OCI-LY7 (cell line): Measurements from ENCODE around the gene PIK3R3. TPM values are rescaled to one million over a fixed set of nuclear protein-coding genes. Genes with fewer than 3 reads are reported as not detected.

Source experiments
- BruUV-seq: library from RNA; stranded (reverse); fragments of 400-500 nt; replicated peaks from 2 replicates; lab custom pipeline; 2021; lab: Mats Ljungman, UMichigan
- CTCF ChIA-PET: fragments of 300-600 bp; sonication (Branson Sonifier 250); formaldehyde crosslinking; loops from one replicate; lab custom pipeline; 2022; ENCODE audit warnings: antibody characterized with exemption; ENCODE audit not compliant: unreplicated experiment; lab: Charles Lee
- POLR2A ChIA-PET: fragments of 300-600 bp; sonication (Branson Sonifier 250); formaldehyde crosslinking; loops from one replicate; lab custom pipeline; 2022; ENCODE audit warnings: antibody characterized with exemption; lab: Charles Lee
- DNase-seq: peaks from one replicate; pipeline ENCODE4 v3.0.0-alpha.2; 2015; ENCODE audit warnings: low spot score
- H2AFZ ChIP-seq: fragments of 200-600 bp; sonication (generic), shearing (Covaris generic); 2 replicates; pipeline ENCODE4 v1.6.1; 2014; ENCODE audit warnings: mild to moderate bottlenecking, antibody characterized with exemption, low read length, moderate library complexity
- H3K27ac ChIP-seq: fragments of 200-600 bp; sonication (generic); 2 replicates; pipeline ENCODE4 v1.5.1; 2014; ENCODE audit warnings: mixed run types, low read depth, mild to moderate bottlenecking, moderate library complexity, low read length, inconsistent platforms; ENCODE audit not compliant: poor library complexity, severe bottlenecking
- H3K36me3 ChIP-seq: fragments of 200-600 bp; sonication (generic); 2 replicates; pipeline ENCODE4 v1.6.1; 2014; ENCODE audit warnings: mild to moderate bottlenecking, antibody characterized with exemption, low read length, moderate library complexity, mixed read lengths; ENCODE audit not compliant: insufficient read depth
- H3K4me1 ChIP-seq: fragments of 200-600 bp; sonication (generic); 2 replicates; pipeline ENCODE4 v1.5.1; 2014; ENCODE audit warnings: mild to moderate bottlenecking, low read length; ENCODE audit not compliant: insufficient read depth, poor library complexity, severe bottlenecking
- H3K4me2 ChIP-seq: fragments of 200-600 bp; sonication (generic); 2 replicates; pipeline ENCODE4 v1.6.1; 2014; ENCODE audit warnings: mild to moderate bottlenecking, low read length
- H3K4me3 ChIP-seq: fragments of 200-600 bp; sonication (generic); 2 replicates; pipeline ENCODE4 v1.5.1; 2014; ENCODE audit warnings: mild to moderate bottlenecking, low read depth, low read length; ENCODE audit not compliant: poor library complexity, severe bottlenecking
- H3K79me2 ChIP-seq: fragments of 200-600 bp; sonication (generic); 2 replicates; pipeline ENCODE4 v1.6.1; 2016; ENCODE audit warnings: low read depth, mild to moderate bottlenecking, low read length, moderate library complexity, mixed read lengths; ENCODE audit not compliant: insufficient read depth
- H3K9me2 ChIP-seq: fragments of 200-600 bp; sonication (generic); 2 replicates; pipeline ENCODE4 v1.6.1; 2016; ENCODE audit warnings: mild to moderate bottlenecking, low read length, mixed read lengths; ENCODE audit not compliant: insufficient read depth
- H3K9me3 ChIP-seq: fragments of 200-600 bp; sonication (generic); 2 replicates; pipeline ENCODE4 v1.6.1; 2014; ENCODE audit warnings: mild to moderate bottlenecking, mixed run types, low read length, mixed read lengths
- H4K20me1 ChIP-seq: fragments of 200-600 bp; sonication (generic); 2 replicates; pipeline ENCODE4 v1.6.1; 2014; ENCODE audit warnings: mild to moderate bottlenecking, antibody characterized with exemption, low read length, moderate library complexity, mixed read lengths; ENCODE audit not compliant: insufficient read depth
- CTCF ChIP-seq: fragments of 200-600 bp; sonication (generic); conservative IDR thresholded peaks from 2 replicates; pipeline ENCODE4 v1.5.1; 2014; ENCODE audit warnings: mild to moderate bottlenecking, antibody characterized with exemption, low read length, moderate library complexity, mixed read lengths
- EZH2phosphoT487 ChIP-seq: fragments of 200-600 bp; sonication (generic); IDR thresholded peaks from 2 replicates; pipeline ENCODE4 v1.6.1; 2018; ENCODE audit warnings: low read depth, borderline replicate concordance, mild to moderate bottlenecking, mixed run types, antibody characterized with exemption, low read length, moderate library complexity, mixed read lengths
- intact Hi-C: fragments of 100-400 bp; cut with micrococcal nuclease; formaldehyde crosslinking; loops from one replicate; pipeline ENCODE4 v1.10.0; 2022; ENCODE audit not compliant: unreplicated experiment
- total RNA-seq, 2 experiments: library from RNA; depleted of rRNA in 1 of 2; stranded (reverse); fragments of >200 nt in 1 of 2; shearing (Covaris generic) in 1 of 2; gene quantifications; 2 replicates each; pipeline ENCODE4 v1.2.3, GENCODE V29; 2014 to 2022

Gene PIK3R3
- total RNA-seq, 2 experiments from 2014 or later = 12.7 to 27.0 TPM

GRCh38 chr1:46158312-46159281 lies 26.2 kb upstream of the PIK3R3 start:
- Histone ChIP-seq H2AFZ (no peak overlapping the region), H4K20me1 (no peaks in the 10 kb centered on the region), H3K4me3 (no peak overlapping the region), H3K27ac (no peak overlapping the region), H3K4me2 (no peak overlapping the region), H3K79me2 (no peaks in the 10 kb centered on the region), H3K36me3 (no peaks in the 10 kb centered on the region), H3K9me3 (no peaks in the 10 kb centered on the region), H3K9me2 (no peaks in the 10 kb centered on the region), H3K4me1 (peaks cover 16% of the 10 kb centered on the region)
- intact Hi-C loops = no loop called here
- no TSS peak for BruUV-seq
- ChIA-PET POLR2A (interaction anchor here (1.0 kb wide), 1 partner anchor 53 kb away, joined by 3 read pairs; no protein-coding TSS in a partner anchor), CTCF (no interaction called here)
- TF ChIP-seq EZH2phosphoT487 (no peak), CTCF (no peak)
- DNase-seq = no peak

GRCh38 chr1:46157916-46158311 lies 25.5 kb upstream of the PIK3R3 start:
- no peaks in the 10 kb centered on the region for H3K9me3 ChIP-seq
- no peaks in the 10 kb centered on the region for H3K36me3 ChIP-seq
- intact Hi-C loops = no loop called here
- no peak for DNase-seq
- BruUV-seq = no TSS peak
- no peaks in the 10 kb centered on the region for H4K20me1 ChIP-seq
- TF ChIP-seq CTCF = no peak
- TF ChIP-seq EZH2phosphoT487 = no peak
- peaks cover 16% of the 10 kb centered on the region for H3K4me1 ChIP-seq
- ChIA-PET CTCF (no interaction called here), POLR2A (interaction anchor here (1.0 to 1.4 kb wide), 3 partner anchors 9 to 52 kb away, joined by 3 to 9 read pairs (median 3); partner anchors contain the start of gene PIK3R3)
- no peak overlapping the region for H3K4me3 ChIP-seq
- H3K27ac ChIP-seq = no peak overlapping the region
- no peaks in the 10 kb centered on the region for H3K79me2 ChIP-seq
- H3K4me2 ChIP-seq = no peak overlapping the region
- H3K9me2 ChIP-seq = no peaks in the 10 kb centered on the region
- no peak overlapping the region for H2AFZ ChIP-seq
